ENCODE data around the gene MYCL.

MYCL gene, protein sequence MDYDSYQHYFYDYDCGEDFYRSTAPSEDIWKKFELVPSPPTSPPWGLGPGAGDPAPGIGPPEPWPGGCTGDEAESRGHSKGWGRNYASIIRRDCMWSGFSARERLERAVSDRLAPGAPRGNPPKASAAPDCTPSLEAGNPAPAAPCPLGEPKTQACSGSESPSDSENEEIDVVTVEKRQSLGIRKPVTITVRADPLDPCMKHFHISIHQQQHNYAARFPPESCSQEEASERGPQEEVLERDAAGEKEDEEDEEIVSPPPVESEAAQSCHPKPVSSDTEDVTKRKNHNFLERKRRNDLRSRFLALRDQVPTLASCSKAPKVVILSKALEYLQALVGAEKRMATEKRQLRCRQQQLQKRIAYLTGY

DNA sequence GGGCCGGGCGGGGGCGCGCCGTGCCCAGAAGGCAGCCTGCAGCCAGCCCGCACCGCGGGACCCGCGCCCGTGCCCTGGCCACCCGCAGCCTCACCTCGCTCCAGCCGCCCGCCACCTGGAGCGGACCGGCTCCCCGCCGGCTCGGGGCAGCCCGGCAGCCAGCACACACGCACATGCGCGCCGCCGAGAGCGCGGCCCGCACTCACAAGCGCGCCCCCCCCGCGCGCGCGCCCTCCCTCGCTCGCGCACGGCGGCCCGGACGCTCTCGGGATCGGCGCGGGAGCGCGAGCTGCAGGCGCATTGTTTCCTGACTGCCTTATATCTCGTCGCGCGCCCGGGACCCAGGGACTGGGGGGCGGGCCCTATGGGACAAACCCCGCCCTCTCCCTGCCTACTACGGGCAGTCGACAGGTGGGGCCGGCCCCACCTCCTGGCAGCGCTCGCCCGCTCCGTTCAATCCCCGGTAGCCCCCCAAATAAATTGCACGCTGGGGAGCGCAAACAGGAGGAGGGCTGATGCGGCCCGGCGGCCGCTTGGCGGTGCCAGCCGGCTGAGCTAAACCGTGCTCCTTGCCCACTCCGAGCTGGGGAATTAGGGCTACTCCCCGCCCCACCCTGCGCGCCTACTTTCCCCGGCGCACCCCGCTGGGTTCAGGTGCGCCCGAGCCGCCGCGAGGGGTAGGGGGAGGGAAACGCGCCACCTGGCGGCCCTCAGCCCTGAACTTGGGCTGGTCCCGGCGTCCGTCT, at the start of gene MYCL:
Gene MYCL, minus strand, starts transcription at position 204 of the 746 bp plus-strand sequence. CDS start 483 bp downstream, outside the sequence.
- ATAC-seq (ENCODE audit: low read depth) = peak; percentile 80
- no peak within 1 kb of the TSS for H3K27ac ChIP-seq (ENCODE audit: poor library complexity, severe bottlenecking)
- no peaks in the 10 kb centered on the region for H3K27me3 ChIP-seq (ENCODE audit: insufficient read depth, poor library complexity, severe bottlenecking)
- peak within 1 kb of the TSS; percentile 78 for H3K4me3 ChIP-seq (ENCODE audit: severe bottlenecking)
- H3K36me3 ChIP-seq (ENCODE audit: low read depth) = no peaks in the 10 kb centered on the region
- no peaks in the 10 kb centered on the region for H3K4me1 ChIP-seq (ENCODE audit: insufficient read depth, poor library complexity, severe bottlenecking)
- no peaks in the 10 kb centered on the region for H3K9me3 ChIP-seq (ENCODE audit: severe bottlenecking)
- peak; percentile 92 for DNase-seq (ENCODE audit: low spot score)
- TF ChIP-seq, protein P1, sequence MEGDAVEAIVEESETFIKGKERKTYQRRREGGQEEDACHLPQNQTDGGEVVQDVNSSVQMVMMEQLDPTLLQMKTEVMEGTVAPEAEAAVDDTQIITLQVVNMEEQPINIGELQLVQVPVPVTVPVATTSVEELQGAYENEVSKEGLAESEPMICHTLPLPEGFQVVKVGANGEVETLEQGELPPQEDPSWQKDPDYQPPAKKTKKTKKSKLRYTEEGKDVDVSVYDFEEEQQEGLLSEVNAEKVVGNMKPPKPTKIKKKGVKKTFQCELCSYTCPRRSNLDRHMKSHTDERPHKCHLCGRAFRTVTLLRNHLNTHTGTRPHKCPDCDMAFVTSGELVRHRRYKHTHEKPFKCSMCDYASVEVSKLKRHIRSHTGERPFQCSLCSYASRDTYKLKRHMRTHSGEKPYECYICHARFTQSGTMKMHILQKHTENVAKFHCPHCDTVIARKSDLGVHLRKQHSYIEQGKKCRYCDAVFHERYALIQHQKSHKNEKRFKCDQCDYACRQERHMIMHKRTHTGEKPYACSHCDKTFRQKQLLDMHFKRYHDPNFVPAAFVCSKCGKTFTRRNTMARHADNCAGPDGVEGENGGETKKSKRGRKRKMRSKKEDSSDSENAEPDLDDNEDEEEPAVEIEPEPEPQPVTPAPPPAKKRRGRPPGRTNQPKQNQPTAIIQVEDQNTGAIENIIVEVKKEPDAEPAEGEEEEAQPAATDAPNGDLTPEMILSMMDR (IDR thresholded peaks at IDR 0.05; ENCODE audit: poor library complexity, severe bottlenecking) = peak; percentile 93

DNA sequence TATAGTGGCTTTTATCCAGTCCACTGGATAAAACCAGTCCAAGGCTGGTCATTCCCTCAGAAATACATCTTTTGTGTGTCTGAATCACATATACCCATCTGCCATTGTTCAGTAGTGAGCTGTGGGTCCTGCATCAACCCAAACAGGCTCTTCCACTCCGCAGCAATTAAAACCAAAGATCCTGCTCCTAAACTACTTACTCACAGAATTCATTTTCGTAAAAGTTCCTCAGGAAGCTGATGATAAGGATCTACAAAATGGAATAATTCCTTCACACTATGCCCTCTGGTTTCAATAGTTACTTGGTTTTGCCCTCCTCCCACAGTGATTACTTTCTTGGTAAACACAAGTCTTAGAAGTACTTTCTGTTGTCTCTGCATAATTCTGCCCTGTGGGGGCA, 48.2 kb upstream of the MYCL start:
- no peak for DNase-seq (ENCODE audit: low spot score)
- H3K27ac ChIP-seq (ENCODE audit: poor library complexity, severe bottlenecking) = no peak overlapping the region
- H3K9me3 ChIP-seq (ENCODE audit: severe bottlenecking) = no peaks in the 10 kb centered on the region
- no peaks in the 10 kb centered on the region for H3K4me1 ChIP-seq (ENCODE audit: insufficient read depth, poor library complexity, severe bottlenecking)
- H3K4me3 ChIP-seq (ENCODE audit: severe bottlenecking) = no peak overlapping the region
- H3K36me3 ChIP-seq (ENCODE audit: low read depth) = no peaks in the 10 kb centered on the region
- TF ChIP-seq, protein P1 (IDR thresholded peaks at IDR 0.05; ENCODE audit: poor library complexity, severe bottlenecking) = no peak
- no peaks in the 10 kb centered on the region for H3K27me3 ChIP-seq (ENCODE audit: insufficient read depth, poor library complexity, severe bottlenecking)
- no peak for ATAC-seq (ENCODE audit: low read depth)

DNA sequence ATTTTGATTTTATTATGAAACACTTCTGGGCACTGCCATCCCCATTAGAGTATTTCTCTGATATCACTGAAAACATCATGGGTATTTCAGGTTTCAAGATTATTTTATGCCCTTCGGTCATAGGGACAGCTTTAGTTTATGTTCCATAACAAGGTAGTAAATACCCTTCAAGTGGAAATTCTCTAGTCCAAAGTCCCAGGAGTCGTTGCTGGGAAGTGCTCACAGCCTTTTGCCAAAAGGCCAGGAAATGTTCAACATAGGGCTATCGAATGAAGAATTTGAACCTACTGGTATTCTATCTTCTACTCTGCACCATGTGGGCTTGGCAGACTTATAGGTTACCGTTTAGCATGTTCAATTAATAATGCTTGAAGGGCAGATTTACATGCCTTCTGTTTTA, 45.5 kb upstream of the MYCL start:
- no peaks in the 10 kb centered on the region for H3K27me3 ChIP-seq (ENCODE audit: insufficient read depth, poor library complexity, severe bottlenecking)

DNA sequence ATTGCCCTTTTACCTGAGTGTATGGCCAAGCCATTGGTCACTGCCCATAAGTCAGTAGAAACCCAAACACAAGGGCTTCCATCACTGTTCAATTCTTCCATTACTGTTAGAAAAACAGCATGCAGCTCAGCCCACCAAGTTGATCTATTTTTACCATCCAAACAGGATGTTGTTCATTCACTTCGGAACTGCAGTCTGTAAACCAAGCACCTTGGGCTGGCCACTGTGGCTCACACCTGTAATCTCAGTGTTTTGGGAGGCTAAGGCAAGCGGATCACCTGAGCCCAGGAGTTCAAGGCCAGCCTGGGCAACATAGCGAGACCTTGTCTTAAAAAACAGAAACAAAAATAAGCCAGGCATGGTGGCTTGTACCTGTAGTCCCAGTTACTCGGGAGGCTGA, 44.5 kb upstream of the MYCL start:
- Histone ChIP-seq H3K27me3 (ENCODE audit: insufficient read depth, poor library complexity, severe bottlenecking) (no peaks in the 10 kb centered on the region), H3K4me1 (ENCODE audit: insufficient read depth, poor library complexity, severe bottlenecking) (peaks cover 20% of the 10 kb centered on the region), H3K36me3 (ENCODE audit: low read depth) (no peaks in the 10 kb centered on the region), H3K9me3 (ENCODE audit: severe bottlenecking) (no peaks in the 10 kb centered on the region), H3K27ac (ENCODE audit: poor library complexity, severe bottlenecking) (no peak overlapping the region), H3K4me3 (ENCODE audit: severe bottlenecking) (no peak overlapping the region)
- TF ChIP-seq, protein P1 (IDR thresholded peaks at IDR 0.05; ENCODE audit: poor library complexity, severe bottlenecking) = no peak
- ATAC-seq (ENCODE audit: low read depth) (no peak), DNase-seq (ENCODE audit: low spot score) (no peak)

More for the DNA sequence above, 45.5 kb upstream of the MYCL start:
- DNase-seq (ENCODE audit: low spot score) (no peak), ATAC-seq (ENCODE audit: low read depth) (no peak)
- Histone ChIP-seq H3K4me1 (ENCODE audit: insufficient read depth, poor library complexity, severe bottlenecking) (peaks cover 20% of the 10 kb centered on the region), H3K4me3 (ENCODE audit: severe bottlenecking) (no peak overlapping the region), H3K9me3 (ENCODE audit: severe bottlenecking) (no peaks in the 10 kb centered on the region), H3K27ac (ENCODE audit: poor library complexity, severe bottlenecking) (no peak overlapping the region), H3K36me3 (ENCODE audit: low read depth) (no peaks in the 10 kb centered on the region)
- TF ChIP-seq, protein P1 (IDR thresholded peaks at IDR 0.05; ENCODE audit: poor library complexity, severe bottlenecking) = no peak
